ENCODE data around the gene UQCRC2. TPM values are rescaled to one million over a fixed set of nuclear protein-coding genes. Genes with fewer than 3 reads are reported as not detected.
"Not testable (repeated sequence)": the region's sequence is repeated elsewhere in the genome, so short reads cannot be mapped to it uniquely, and the experiment has no call there.

UQCRC2 gene
- total RNA-seq, 1 experiment from 2014 or later: 249 TPM

GRCh38 chr16:22023505-22023904 is 70.3 kb downstream of the UQCRC2 start:
- Histone ChIP-seq H3K27me3 (ENCODE audit: insufficient read depth, low read length) (no peaks in the 10 kb centered on the region), H3K27ac (ENCODE audit: low read depth, low read length) (peak overlapping the region; percentile 33; the same call in 1 of the 2 replicates), H2AFZ (ENCODE audit: low read depth, low read length, poor library complexity, severe bottlenecking) (no peak overlapping the region), H3K9me2 (ENCODE audit: insufficient read depth) (no peaks in the 10 kb centered on the region), H3K4me2 (ENCODE audit: low read length) (peak overlapping the region; percentile 56), H3K36me3 (ENCODE audit: control insufficient read depth in 1 of 2, insufficient read depth in 2 of 2, low read length in 2 of 2) (no peaks in the 10 kb centered on the region), H3K4me3 (replicated peaks in 1 of 2; ENCODE audit: low read depth in 1 of 2, low read length in 2 of 2) (no peak overlapping the region), H3K79me2 (ENCODE audit: insufficient read depth, low read length) (peaks cover 92% of the 10 kb centered on the region), H3K4me1 (ENCODE audit: control insufficient read depth in 1 of 2, insufficient read depth in 2 of 2, low read length in 2 of 2) (peaks cover 82 to 94% of the 10 kb centered on the region in 2 experiments), H3K9me3 (ENCODE audit: control insufficient read depth in 1 of 2, insufficient read depth in 1 of 2, low read depth in 1 of 2, low read length in 2 of 2) (no peaks in the 10 kb centered on the region), H4K20me1 (ENCODE audit: insufficient read depth) (no peaks in the 10 kb centered on the region), H3K9ac (ENCODE audit: low read length) (peak overlapping the region; percentile 12)
- TF ChIP-seq SRF (IDR thresholded peaks at IDR 0.05; ENCODE audit: low read depth) (no peak), EZH2phosphoT487 (IDR thresholded peaks at IDR 0.05; ENCODE audit: borderline replicate concordance) (no peak), ZBTB33 (IDR thresholded peaks at IDR 0.05; ENCODE audit: extremely low read depth, insufficient replicate concordance, low read length) (no peak), POLR2AphosphoS5 (IDR thresholded peaks at IDR 0.05; ENCODE audit: low read depth, low read length) (no peak), ZNF274 (IDR thresholded peaks at IDR 0.05; ENCODE audit: low read depth, low read length) (no peak), EZH2 (IDR thresholded peaks at IDR 0.05) (no peak), CBX3 (IDR thresholded peaks at IDR 0.05; ENCODE audit: low read depth) (no peak), SIN3A (IDR thresholded peaks at IDR 0.05; ENCODE audit: low read depth) (no peak)
- ATAC-seq (no peak), DNase-seq (ENCODE audit: low read depth, low spot score) (no peak)
- ChIA-PET CTCF (no interaction called here), POLR2A (interaction anchor here (0.7 kb wide), 1 partner anchor 13 kb away, joined by 3 read pairs; no protein-coding TSS in a partner anchor), RAD21 (ENCODE audit: low non-redundant PET in 1 of 2, low total read pairs in 2 of 2, uncharacterized antibody in 2 of 2, unreplicated experiment in 2 of 2) (no interaction called here)
- no TSS peak for BruUV-seq (replicated peaks)
- intact Hi-C loops (cut with micrococcal nuclease): no loop called here

GRCh38 chr16:22024785-22025184 is 71.6 kb downstream of the UQCRC2 start:
- RAD21 ChIA-PET (ENCODE audit: low non-redundant PET in 1 of 2, low total read pairs in 2 of 2, uncharacterized antibody in 2 of 2, unreplicated experiment in 2 of 2); H3K9me2 ChIP-seq (ENCODE audit: insufficient read depth); H3K9ac ChIP-seq (ENCODE audit: low read length); BruUV-seq (replicated peaks); H2AFZ ChIP-seq (ENCODE audit: low read depth, low read length, poor library complexity, severe bottlenecking); DNase-seq (ENCODE audit: low read depth, low spot score); H4K20me1 ChIP-seq (ENCODE audit: insufficient read depth); intact Hi-C loops (cut with micrococcal nuclease); H3K4me3 ChIP-seq (replicated peaks in 1 of 2; ENCODE audit: low read depth in 1 of 2, low read length in 2 of 2); ATAC-seq; H3K9me3 ChIP-seq (ENCODE audit: control insufficient read depth in 1 of 2, insufficient read depth in 1 of 2, low read depth in 1 of 2, low read length in 2 of 2); H3K27me3 ChIP-seq (ENCODE audit: insufficient read depth, low read length); H3K36me3 ChIP-seq (ENCODE audit: control insufficient read depth in 1 of 2, insufficient read depth in 2 of 2, low read length in 2 of 2): not testable (repeated sequence)
- Histone ChIP-seq H3K27ac (ENCODE audit: low read depth, low read length) (peak overlapping the region; percentile 92), H3K4me1 (ENCODE audit: control insufficient read depth in 1 of 2, insufficient read depth in 2 of 2, low read length in 2 of 2) (peaks cover 85 to 94% of the 10 kb centered on the region in 2 experiments), H3K4me2 (ENCODE audit: low read length) (peak overlapping the region; percentile 55), H3K79me2 (ENCODE audit: insufficient read depth, low read length) (peaks cover 92% of the 10 kb centered on the region)
- ChIA-PET CTCF (interaction anchor here (0.6 kb wide), 1 partner anchor 385 kb away, joined by 3 read pairs; no protein-coding TSS in a partner anchor), POLR2A (interaction anchor here (1.8 kb wide), 1 partner anchor 13 kb away, joined by 4 read pairs; no protein-coding TSS in a partner anchor)
